ENCODE data around the gene CENPL. TPM values are rescaled to one million over a fixed set of nuclear protein-coding genes. Genes with fewer than 3 reads are reported as not detected.

Gene CENPL
- total and polyA plus RNA-seq, 10 of the 15 experiments (the other 5 are each of a cell fraction or from before 2014, with no cell fraction given): 14.9 to 32.1 (median 24.5) TPM

GRCh38 chr1:173868266-173869020 lies 43.8 kb upstream of the CENPL start, which contains the start of gene ZBTB37 (continued):
- TF ChIP-seq, protein P1, sequence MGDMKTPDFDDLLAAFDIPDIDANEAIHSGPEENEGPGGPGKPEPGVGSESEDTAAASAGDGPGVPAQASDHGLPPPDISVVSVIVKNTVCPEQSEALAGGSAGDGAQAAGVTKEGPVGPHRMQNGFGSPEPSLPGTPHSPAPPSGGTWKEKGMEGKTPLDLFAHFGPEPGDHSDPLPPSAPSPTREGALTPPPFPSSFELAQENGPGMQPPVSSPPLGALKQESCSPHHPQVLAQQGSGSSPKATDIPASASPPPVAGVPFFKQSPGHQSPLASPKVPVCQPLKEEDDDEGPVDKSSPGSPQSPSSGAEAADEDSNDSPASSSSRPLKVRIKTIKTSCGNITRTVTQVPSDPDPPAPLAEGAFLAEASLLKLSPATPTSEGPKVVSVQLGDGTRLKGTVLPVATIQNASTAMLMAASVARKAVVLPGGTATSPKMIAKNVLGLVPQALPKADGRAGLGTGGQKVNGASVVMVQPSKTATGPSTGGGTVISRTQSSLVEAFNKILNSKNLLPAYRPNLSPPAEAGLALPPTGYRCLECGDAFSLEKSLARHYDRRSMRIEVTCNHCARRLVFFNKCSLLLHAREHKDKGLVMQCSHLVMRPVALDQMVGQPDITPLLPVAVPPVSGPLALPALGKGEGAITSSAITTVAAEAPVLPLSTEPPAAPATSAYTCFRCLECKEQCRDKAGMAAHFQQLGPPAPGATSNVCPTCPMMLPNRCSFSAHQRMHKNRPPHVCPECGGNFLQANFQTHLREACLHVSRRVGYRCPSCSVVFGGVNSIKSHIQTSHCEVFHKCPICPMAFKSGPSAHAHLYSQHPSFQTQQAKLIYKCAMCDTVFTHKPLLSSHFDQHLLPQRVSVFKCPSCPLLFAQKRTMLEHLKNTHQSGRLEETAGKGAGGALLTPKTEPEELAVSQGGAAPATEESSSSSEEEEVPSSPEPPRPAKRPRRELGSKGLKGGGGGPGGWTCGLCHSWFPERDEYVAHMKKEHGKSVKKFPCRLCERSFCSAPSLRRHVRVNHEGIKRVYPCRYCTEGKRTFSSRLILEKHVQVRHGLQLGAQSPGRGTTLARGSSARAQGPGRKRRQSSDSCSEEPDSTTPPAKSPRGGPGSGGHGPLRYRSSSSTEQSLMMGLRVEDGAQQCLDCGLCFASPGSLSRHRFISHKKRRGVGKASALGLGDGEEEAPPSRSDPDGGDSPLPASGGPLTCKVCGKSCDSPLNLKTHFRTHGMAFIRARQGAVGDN (IDR thresholded peaks at IDR 0.05): no peak
- TF ChIP-seq RAD51 (IDR thresholded peaks at IDR 0.05): no peak
- TF ChIP-seq CHD1 (IDR thresholded peaks at IDR 0.05; ENCODE audit: low read depth, low read length): no peak
- TF ChIP-seq SUZ12 (IDR thresholded peaks at IDR 0.05; ENCODE audit: unreplicated experiment): no peak
- TF ChIP-seq BCL11A (IDR thresholded peaks at IDR 0.05; ENCODE audit: low read depth, low read length): no peak
- TF ChIP-seq, protein P2, sequence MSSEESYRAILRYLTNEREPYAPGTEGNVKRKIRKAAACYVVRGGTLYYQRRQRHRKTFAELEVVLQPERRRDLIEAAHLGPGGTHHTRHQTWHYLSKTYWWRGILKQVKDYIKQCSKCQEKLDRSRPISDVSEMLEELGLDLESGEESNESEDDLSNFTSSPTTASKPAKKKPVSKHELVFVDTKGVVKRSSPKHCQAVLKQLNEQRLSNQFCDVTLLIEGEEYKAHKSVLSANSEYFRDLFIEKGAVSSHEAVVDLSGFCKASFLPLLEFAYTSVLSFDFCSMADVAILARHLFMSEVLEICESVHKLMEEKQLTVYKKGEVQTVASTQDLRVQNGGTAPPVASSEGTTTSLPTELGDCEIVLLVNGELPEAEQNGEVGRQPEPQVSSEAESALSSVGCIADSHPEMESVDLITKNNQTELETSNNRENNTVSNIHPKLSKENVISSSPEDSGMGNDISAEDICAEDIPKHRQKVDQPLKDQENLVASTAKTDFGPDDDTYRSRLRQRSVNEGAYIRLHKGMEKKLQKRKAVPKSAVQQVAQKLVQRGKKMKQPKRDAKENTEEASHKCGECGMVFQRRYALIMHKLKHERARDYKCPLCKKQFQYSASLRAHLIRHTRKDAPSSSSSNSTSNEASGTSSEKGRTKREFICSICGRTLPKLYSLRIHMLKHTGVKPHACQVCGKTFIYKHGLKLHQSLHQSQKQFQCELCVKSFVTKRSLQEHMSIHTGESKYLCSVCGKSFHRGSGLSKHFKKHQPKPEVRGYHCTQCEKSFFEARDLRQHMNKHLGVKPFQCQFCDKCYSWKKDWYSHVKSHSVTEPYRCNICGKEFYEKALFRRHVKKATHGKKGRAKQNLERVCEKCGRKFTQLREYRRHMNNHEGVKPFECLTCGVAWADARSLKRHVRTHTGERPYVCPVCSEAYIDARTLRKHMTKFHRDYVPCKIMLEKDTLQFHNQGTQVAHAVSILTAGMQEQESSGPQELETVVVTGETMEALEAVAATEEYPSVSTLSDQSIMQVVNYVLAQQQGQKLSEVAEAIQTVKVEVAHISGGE (CRISPR knock-in tag; IDR thresholded peaks at IDR 0.05): no peak
- 0 out of 2 replicates have a peak, but pooled peaks have one; percentile 37 for TF ChIP-seq KDM1A (IDR thresholded peaks at IDR 0.05; ENCODE audit: borderline replicate concordance)
- TF ChIP-seq ASH2L (IDR thresholded peaks at IDR 0.05; ENCODE audit: borderline replicate concordance, low read depth): no peak
- TF ChIP-seq MXI1 (IDR thresholded peaks at IDR 0.05; ENCODE audit: low read depth, low read length): no peak
- no peak for TF ChIP-seq RELA (IDR thresholded peaks at IDR 0.05; ENCODE audit: borderline replicate concordance, partially characterized antibody)
- no peak for TF ChIP-seq REST (IDR thresholded peaks at IDR 0.05; ENCODE audit: low read depth, low read length)
- TF ChIP-seq NR2C1 (IDR thresholded peaks at IDR 0.05): peak; percentile 93
- peak; percentile 22; the same call in 1 of the 2 replicates for TF ChIP-seq LARP7 (IDR thresholded peaks at IDR 0.05)
- peak in 1 of 2 experiments; percentile 83; a peak in 2 of 3 replicates for TF ChIP-seq EGR1 (IDR thresholded peaks at IDR 0.05; ENCODE audit: borderline replicate concordance in 1 of 2, low read depth in 2 of 2, low read length in 2 of 2)
- TF ChIP-seq ATF3 (IDR thresholded peaks at IDR 0.05; ENCODE audit: borderline replicate concordance, extremely low read depth, low read depth, low read length): no peak
- TF ChIP-seq TARDBP (IDR thresholded peaks at IDR 0.05; ENCODE audit: borderline replicate concordance): no peak; the same call in 1 of the 2 replicates

All from GM12878 (cell line).